GM18858 (cell line): ENCODE measurements around the gene FTCD.
"Not testable (repeated sequence)": the region's sequence is repeated elsewhere in the genome, so short reads cannot be mapped to it uniquely, and the experiment has no call there.

ENCODE experiments used
- ATAC-seq: cut with Tn5 transposase; IDR thresholded peaks from one replicate; pipeline ENCODE4 v1.9.1; 2021; ENCODE audit not compliant: unreplicated experiment

FTCD gene

GRCh38 chr21:46171996-46172862, 16.9 kb upstream of the FTCD start:
- ATAC-seq = no peak

DNA sequence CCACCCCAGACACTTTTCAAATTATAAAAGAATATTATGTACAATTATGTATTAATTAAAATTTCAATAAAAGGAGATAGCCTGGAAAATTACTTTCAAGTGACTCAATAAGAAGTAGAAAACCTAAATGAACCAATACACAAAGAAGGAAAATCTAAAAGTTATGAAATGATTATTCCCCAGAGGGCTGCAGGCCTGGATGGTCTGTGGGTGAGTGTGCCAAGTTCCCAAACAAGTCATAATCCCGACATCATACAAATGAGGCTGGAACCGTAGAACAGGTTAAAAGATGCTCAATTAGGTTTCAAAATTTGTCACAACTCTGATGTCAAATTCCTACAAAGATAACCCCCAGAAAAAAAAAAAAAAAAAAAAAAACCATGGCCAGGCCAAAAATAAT, 16.2 kb upstream of the FTCD start:
- no peak for ATAC-seq

- ATAC-seq = not testable (repeated sequence)
Observed at GRCh38 chr21:46170436-46171193, 15.2 kb upstream of the FTCD start.

DNA sequence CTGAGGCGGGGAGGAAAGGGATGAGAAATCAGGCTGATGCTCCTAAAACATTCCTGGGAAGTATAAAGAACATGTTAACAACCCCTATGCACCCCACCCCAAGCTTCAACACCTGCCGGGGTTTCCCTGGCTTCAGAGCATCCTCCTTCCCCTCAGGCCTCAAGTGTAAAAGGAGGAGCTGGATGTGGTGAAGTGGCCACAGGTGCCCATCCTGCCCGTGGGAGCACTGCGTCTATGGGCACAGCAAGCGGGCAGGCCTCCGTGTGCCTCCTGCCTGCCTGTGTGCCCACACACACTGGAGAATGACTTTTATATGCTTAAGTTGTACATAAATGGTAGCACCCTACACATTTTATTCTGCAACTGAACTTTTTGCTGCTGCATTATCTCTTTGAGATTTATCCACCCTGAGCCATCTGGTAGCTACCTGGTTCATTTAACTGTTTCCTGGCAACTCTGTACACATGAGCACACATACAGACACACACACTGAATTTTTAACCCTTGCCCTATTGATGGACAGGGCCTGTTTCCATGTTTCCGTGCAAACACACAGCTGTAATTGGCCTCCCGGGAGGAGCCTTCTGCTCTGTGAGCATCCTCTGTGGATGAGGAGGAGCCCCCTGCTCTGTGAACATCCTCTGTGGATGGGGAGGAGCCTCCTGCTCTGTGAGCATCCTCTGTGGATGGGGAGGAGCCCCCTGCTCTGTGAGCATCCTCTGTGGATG, 13.4 kb upstream of the FTCD start:
- ATAC-seq = no peak

DNA sequence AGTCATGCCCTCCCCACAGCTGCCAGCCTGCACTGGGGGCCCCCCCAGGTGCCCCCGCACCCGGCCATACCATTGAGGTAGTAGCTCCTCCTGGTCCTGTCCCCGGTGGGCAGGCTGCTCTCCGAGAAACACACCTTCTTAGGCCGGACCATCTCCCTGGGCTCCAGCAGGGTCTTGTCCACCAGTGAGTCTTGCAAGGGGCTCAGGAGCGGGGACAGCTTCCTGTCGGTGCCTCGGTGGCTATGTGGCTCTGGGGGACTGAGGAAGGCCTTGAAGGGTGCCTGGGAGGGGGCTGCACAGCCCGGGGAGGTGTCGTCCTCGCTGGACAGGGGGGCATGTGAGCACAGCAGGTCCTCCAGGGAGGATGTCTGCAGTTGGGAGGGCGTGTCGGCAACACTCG, 12.9 kb upstream of the FTCD start:
- ATAC-seq = no peak

DNA sequence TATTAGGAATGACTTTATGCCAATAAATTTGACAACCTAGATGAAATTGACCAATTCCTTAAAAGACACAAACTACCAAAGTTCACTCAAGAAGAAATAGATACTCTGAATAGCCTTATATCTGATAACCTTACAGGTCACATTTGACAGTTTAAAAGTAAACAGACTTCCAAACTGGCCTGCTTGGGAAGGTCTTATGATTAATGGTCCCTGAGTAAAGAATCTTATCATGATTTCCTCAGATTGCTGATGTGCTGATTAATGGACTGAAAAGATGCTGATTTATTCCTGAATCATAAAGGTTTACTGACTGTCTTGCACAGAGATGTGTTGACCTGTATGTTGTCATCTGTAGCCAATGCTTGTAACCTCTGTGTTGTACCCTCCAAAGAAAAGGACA, 9.7 kb upstream of the FTCD start:
- no peak for ATAC-seq

DNA sequence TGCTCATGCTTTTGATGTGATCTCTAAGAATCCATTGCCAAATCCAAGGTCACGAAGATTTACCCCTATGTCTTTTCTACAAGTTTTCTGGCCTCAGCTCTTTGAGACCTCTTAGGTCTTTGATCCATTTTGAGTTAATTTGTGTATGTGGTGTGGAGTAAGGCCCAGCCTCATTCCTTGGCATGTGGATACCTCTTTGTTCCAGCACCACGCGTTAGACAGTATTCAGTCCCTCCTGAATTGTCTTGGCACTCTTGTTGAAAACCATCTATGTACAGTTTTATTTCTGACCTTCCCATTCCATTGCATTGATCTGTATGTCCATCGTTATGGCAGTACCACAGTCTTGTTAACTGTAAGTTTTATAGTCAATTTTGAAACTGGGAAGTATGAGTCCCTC, 8.0 kb upstream of the FTCD start:
- ATAC-seq = no peak

DNA sequence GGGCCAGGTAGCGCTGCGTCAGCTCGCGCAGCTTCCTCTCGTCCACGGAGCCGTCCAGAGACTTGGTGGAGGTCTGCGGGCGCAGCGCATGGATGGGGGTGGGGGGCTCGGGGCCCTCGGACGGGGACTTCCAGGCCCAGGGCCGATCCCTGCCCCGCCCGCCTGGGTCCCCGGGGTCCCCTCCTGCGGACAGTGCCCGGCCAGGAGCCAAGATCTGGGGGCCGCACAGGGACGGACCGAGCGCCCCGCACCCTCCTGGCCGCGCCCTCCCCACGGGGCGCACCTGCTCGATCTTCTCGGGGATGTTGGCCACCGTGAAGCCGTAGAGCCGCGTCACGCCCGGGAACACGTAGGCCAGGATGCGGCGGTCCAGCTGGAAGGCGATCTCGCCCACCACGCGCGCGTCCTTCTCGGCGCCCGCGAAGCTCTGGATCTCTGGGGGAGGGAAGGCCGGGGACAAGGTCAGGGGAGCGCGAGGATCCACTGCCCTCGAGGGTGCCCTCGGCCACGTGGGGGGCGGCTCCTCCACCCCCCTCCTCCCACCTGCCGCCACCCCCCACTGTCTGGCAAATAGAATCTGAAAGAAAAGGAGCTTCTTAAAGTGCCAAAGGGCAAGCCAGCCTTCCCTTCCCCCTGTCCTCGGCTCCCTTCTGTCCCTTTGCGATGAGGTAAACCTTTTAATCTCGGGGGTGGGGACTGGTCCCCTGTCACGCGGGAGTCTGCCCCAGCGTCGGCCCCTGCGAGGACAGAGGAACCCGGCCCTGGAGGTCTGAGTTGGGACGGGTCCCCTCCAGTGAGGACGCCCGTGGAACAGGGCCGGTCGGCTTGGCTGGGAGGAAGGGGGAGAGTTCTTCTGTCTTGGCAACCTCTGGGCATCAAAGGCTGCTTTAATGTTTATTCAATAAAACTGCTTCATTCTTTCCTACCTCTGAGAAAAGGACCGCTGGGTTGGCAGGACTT, 6.5 kb upstream of the FTCD start:
- no peak for ATAC-seq

GRCh38 chr21:46160907-46161632, 5.7 kb upstream of the FTCD start:
- no peak for ATAC-seq

- ATAC-seq = no peak
Observed at GRCh38 chr21:46160657-46160906, 5.2 kb upstream of the FTCD start.

- no peak for ATAC-seq
Observed at GRCh38 chr21:46159841-46160656, 4.7 kb upstream of the FTCD start.

DNA sequence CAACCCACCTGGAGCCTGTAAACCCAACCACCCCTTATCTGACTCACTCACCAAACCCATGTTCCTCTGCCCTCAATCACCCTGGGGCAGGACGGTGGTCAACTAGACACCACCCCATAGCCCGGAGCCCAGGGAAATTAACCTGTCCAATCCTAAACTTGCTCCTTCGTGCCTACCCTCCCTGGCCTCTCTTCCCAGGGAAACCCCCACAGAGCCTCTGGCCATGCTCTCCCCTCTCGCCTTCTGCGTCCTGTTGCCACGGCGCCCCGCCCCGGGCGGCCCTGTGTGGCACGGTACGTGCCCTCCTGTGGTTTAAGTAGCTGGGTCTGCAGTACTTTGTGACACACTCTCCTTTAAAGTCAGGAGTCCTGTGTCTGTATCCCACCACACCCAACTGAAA, 4.0 kb upstream of the FTCD start:
- no peak for ATAC-seq

DNA sequence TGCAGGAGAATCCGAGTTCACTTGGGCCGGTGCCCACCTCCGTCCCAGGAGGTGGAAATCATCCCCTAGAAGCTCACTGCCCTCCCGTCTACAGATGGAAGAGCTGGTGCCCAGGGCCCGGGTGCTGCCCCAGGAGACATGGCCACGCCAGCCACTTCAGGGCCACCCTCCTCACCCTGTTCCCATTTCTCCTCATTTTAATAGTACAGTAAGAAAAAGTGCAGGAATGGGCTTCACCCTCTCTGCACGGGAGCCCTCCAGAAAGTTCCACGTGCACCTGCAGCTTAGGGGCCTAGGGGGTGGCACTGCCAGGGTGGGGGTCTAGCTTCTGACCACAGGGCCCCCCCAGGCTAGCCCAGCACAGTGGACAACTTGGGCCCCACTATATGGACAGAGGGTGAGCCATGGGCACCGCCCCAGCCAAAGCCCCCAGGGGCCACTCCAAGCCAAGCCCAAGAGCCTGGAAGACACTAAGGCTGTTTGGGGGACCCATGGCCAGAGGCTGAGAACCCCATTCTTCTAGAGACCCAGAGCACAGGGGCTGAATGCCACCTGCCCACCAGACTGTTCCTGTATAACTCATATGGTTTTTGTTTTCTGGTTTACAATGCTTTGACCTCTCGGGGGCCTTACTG, 3.4 kb upstream of the FTCD start:
- ATAC-seq = no peak

GRCh38 chr21:46157987-46158451, 2.6 kb upstream of the FTCD start:
- no peak for ATAC-seq

- ATAC-seq = no peak
Observed at GRCh38 chr21:46157396-46157986, 2.1 kb upstream of the FTCD start.

GRCh38 chr21:46156678-46157077, 1.3 kb upstream of the FTCD start:
- no peak for ATAC-seq

DNA sequence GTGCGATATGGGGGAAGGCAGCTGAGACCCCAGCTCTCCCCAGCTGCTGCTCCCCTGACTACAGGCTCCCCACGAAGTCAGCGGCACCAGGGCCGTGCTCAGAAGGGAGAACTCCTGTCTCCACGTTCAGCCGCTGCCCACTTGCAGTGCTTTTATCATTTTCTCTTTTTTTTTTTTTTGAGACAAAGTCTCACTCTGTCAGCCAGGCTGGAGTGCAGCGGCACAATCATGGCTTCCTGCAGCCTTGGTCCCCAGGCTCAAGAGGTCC, 933 bp upstream of the FTCD start:
- ATAC-seq = no peak

DNA sequence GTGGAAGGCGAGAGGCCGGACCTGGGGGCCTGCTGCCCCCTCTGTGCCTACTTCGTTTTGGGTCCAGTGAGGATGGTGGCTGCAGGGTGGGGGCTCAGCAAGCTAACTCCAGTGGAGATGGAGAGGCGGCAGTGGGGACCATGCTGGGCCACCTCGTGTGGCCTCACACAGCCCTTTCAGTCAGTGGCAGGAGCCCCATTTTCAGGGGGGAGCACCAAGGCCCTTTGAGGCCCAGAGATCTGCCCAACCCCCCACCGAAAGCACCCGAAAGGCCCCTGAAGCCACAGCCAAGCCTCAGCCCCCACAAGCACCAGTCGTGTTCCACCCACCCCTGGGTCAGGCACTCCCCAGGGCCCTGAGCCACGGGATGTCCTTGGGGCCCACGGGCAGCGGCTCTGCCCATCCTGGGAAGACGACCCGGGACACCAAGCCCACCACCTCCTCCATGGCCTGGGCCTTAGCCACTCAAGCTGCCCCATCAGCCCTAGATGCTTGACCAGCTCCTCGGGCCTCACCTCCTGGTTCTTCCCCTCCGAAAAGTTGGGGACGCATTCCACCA, 345 bp downstream of the FTCD start:
- no peak for ATAC-seq
